Osteocyte (in vitro differentiated cells): ENCODE measurements around the gene IBA57. TPM values are rescaled to one million over a fixed set of nuclear protein-coding genes. Genes with fewer than 3 reads are reported as not detected.

ENCODE experiments used
- DNase-seq: peaks from one replicate; pipeline ENCODE4 v3.0.0; 2021; ENCODE audit warnings: mixed read lengths; ENCODE audit not compliant: unreplicated experiment; ENCODE audit errors: extremely low spot score
- H3K27ac Mint-ChIP-seq: one replicate; pipeline ENCODE4 v1.8.0; 2021; ENCODE audit warnings: mild to moderate bottlenecking, mixed read lengths; ENCODE audit not compliant: unreplicated experiment
- H3K27me3 Mint-ChIP-seq: one replicate; pipeline ENCODE4 v1.8.0; 2021; ENCODE audit warnings: mixed read lengths; ENCODE audit not compliant: unreplicated experiment
- H3K36me3 Mint-ChIP-seq: one replicate; pipeline ENCODE4 v1.8.0; 2021; ENCODE audit warnings: mixed read lengths; ENCODE audit not compliant: unreplicated experiment
- H3K4me1 Mint-ChIP-seq: one replicate; pipeline ENCODE4 v1.8.0; 2021; ENCODE audit warnings: mixed read lengths; ENCODE audit not compliant: unreplicated experiment
- H3K4me3 Mint-ChIP-seq: one replicate; pipeline ENCODE4 v1.8.0; 2021; ENCODE audit warnings: mild to moderate bottlenecking, moderate library complexity, mixed read lengths; ENCODE audit not compliant: unreplicated experiment
- H3K9me3 Mint-ChIP-seq: one replicate; pipeline ENCODE4 v1.8.0; 2021; ENCODE audit warnings: mixed read lengths; ENCODE audit not compliant: unreplicated experiment
- total RNA-seq: library from RNA; stranded (reverse); gene quantifications from 2 replicates; pipeline ENCODE4 v1.2.1, GENCODE V29; 2021
- TF ChIP-seq, protein P1 (sequence below): fragments of 200-600 bp; sonication (generic); IDR thresholded peaks from 2 replicates; pipeline ENCODE4 v1.5.0; 2021; ENCODE audit warnings: antibody characterized with exemption, mild to moderate bottlenecking, moderate library complexity

IBA57 gene
- total RNA-seq, 1 donor from 2014 or later: 8.1 TPM

DNA sequence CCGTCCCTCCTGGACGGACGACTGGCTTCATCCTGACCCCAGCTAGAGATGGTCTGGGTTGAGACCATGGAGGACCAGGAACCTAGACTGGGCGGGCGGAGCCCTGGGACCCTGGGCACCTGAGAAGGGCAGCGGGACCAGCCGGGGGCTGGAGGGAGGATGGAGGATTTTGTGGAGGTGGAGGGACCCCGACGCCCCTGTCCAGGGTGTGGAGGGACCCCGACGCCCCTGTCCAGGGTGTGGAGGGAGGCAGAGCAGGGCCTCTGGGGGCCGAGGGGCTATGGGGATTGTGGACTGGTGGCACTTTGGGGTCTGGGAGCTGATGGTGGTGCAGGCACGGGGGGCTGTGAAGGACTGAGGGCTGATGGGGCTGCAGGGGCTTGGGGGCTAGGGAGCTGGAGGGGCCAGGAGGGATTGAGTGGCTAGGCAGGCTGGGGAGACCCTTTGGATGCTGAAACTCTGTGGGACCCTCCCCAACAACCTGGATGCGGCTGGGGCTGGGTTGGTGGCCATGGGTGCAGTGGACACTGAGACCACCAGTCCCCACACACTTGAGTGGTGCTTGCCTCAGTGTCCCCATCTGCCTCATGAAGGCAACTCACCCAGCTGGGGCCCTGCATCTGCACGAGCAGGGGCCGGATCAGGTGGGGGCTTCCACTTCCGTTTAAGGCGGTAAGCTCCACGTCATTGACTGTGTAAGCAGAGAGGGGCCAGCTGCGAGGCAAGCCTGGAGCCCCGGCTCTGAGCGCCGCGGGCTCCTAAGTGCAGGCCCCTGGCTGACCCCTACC, 8.5 kb upstream of the IBA57 start:
- H3K4me1 Mint-ChIP-seq: peaks cover 2% of the 10 kb centered on the region
- TF ChIP-seq, protein P1, sequence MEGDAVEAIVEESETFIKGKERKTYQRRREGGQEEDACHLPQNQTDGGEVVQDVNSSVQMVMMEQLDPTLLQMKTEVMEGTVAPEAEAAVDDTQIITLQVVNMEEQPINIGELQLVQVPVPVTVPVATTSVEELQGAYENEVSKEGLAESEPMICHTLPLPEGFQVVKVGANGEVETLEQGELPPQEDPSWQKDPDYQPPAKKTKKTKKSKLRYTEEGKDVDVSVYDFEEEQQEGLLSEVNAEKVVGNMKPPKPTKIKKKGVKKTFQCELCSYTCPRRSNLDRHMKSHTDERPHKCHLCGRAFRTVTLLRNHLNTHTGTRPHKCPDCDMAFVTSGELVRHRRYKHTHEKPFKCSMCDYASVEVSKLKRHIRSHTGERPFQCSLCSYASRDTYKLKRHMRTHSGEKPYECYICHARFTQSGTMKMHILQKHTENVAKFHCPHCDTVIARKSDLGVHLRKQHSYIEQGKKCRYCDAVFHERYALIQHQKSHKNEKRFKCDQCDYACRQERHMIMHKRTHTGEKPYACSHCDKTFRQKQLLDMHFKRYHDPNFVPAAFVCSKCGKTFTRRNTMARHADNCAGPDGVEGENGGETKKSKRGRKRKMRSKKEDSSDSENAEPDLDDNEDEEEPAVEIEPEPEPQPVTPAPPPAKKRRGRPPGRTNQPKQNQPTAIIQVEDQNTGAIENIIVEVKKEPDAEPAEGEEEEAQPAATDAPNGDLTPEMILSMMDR: no peak
- H3K9me3 Mint-ChIP-seq: no peaks in the 10 kb centered on the region
- no peak overlapping the region for H3K27ac Mint-ChIP-seq
- H3K27me3 Mint-ChIP-seq: no peaks in the 10 kb centered on the region
- no peaks in the 10 kb centered on the region for H3K36me3 Mint-ChIP-seq
- no peak overlapping the region for H3K4me3 Mint-ChIP-seq
- no peak for DNase-seq

DNA sequence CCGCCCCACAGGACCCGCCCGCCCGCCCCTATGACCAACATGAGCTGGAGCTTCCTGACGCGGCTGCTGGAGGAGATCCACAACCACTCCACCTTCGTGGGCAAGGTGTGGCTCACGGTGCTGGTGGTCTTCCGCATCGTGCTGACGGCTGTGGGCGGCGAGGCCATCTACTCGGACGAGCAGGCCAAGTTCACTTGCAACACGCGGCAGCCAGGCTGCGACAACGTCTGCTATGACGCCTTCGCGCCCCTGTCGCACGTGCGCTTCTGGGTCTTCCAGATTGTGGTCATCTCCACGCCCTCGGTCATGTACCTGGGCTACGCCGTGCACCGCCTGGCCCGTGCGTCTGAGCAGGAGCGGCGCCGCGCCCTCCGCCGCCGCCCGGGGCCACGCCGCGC, 7.9 kb upstream of the IBA57 start:
- no peak for DNase-seq
- Mint-ChIP-seq H3K4me1 (peaks cover 2% of the 10 kb centered on the region), H3K36me3 (no peaks in the 10 kb centered on the region), H3K27ac (no peak overlapping the region), H3K9me3 (no peaks in the 10 kb centered on the region), H3K4me3 (no peak overlapping the region), H3K27me3 (no peaks in the 10 kb centered on the region)
- TF ChIP-seq, protein P1: no peak

DNA sequence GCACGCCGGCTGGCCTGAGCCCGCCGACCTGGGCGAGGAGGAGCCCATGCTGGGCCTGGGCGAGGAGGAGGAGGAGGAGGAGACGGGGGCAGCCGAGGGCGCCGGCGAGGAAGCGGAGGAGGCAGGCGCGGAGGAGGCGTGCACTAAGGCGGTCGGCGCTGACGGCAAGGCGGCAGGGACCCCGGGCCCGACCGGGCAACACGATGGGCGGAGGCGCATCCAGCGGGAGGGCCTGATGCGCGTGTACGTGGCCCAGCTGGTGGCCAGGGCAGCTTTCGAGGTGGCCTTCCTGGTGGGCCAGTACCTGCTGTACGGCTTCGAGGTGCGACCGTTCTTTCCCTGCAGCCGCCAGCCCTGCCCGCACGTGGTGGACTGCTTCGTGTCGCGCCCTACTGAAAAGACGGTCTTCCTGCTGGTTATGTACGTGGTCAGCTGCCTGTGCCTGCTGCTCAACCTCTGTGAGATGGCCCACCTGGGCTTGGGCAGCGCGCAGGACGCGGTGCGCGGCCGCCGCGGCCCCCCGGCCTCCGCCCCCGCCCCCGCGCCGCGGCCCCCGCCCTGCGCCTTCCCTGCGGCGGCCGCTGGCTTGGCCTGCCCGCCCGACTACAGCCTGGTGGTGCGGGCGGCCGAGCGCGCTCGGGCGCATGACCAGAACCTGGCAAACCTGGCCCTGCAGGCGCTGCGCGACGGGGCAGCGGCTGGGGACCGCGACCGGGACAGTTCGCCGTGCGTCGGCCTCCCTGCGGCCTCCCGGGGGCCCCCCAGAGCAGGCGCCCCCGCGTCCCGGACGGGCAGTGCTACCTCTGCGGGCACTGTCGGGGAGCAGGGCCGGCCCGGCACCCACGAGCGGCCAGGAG, 7.2 kb upstream of the IBA57 start:
- Mint-ChIP-seq H3K4me3 (no peak overlapping the region), H3K4me1 (peaks cover 2% of the 10 kb centered on the region), H3K36me3 (no peaks in the 10 kb centered on the region), H3K27ac (no peak overlapping the region), H3K27me3 (no peaks in the 10 kb centered on the region), H3K9me3 (no peaks in the 10 kb centered on the region)
- TF ChIP-seq, protein P1: no peak
- DNase-seq: no peak

DNA sequence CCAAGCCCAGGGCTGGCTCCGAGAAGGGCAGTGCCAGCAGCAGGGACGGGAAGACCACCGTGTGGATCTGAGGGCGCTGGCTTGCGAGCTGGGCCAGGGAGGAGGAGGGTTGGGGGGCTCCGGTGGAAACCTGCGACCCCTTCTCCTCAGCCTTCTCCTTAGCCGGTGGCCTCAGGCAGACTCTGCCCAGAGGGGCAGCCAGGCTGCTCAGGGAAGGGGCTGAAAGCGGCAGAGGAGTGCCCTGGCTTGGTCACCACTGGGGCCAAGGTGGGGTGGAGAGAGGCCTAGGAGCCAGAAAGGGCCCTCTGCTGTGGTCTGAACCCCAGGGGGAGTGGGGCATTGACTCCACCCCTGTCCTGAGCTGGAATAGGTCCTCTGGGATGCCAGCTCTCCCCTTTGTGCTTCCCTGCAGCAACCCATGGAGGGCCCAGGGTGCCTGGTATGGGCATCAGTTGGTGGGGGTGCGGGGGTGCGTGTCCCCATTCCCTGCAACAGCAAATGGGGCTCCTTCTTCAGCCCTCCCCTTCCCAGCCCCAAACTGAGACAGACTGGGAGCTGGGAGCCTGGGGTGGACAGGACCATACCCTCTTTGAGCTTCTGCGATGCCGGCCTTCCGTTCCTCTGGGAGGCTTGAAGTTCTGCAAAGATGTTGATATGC, 6.5 kb upstream of the IBA57 start:
- Mint-ChIP-seq H3K36me3 (no peaks in the 10 kb centered on the region), H3K27ac (no peak overlapping the region), H3K9me3 (no peaks in the 10 kb centered on the region), H3K27me3 (no peaks in the 10 kb centered on the region), H3K4me1 (peaks cover 2% of the 10 kb centered on the region), H3K4me3 (no peak overlapping the region)
- TF ChIP-seq, protein P1: no peak
- DNase-seq: no peak
